GM18873 (cell line): ENCODE results near the gene ENKUR.
A peak's percentile ranks its signal among the peaks of the same experiment; 100 is the strongest.

Experiments used
- ATAC-seq: cut with Tn5 transposase; IDR thresholded peaks from one replicate; pipeline ENCODE4 v1.9.1; 2021; ENCODE audit warnings: mild to moderate bottlenecking, moderate library complexity, moderate number of reproducible peaks; ENCODE audit not compliant: unreplicated experiment, low FRiP score

ENKUR gene

DNA sequence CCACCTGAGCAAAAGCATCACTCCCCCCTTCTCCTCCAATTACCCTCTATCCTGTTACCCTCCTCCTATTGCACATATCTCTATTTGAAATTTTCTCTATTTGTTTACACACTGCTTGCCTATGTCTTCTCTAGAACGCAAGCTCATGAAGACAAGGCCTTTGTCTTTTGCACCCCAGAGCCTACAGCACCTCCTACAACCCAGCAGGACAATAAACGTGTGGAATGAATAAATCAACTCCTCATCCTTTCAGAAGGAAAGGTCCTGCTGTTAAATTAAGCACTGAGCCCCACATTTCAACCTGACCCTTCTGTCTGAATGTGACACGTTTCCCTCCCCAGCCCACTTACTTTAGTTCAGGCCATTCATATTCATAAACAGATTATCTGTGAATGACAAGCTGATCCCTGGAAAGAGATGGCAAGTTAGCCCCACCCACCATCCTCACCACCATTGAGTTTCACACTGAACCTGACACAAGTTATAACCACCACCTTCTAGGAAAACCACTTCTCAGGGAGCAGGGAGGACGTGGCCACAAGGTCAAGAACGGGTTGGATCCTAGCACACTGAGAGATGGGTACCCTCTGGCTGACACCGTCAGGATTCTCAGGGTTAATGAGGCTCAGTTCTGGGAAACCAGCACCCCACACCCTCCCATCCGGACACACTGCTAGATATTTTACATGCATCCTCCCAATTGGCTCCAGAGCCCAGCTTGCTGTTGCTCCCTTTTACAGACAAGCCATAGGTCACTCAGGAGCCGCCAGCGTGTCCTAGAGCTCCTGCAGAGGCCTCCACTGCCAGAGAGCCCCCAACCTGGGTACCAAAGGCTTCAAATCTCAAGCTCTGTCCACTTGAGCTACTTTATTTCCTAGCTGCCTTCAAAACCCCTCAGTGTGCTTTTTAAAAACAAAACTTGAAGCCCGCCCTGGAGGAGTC lies 64.5 kb downstream of the ENKUR start:
- ATAC-seq: no peak

DNA sequence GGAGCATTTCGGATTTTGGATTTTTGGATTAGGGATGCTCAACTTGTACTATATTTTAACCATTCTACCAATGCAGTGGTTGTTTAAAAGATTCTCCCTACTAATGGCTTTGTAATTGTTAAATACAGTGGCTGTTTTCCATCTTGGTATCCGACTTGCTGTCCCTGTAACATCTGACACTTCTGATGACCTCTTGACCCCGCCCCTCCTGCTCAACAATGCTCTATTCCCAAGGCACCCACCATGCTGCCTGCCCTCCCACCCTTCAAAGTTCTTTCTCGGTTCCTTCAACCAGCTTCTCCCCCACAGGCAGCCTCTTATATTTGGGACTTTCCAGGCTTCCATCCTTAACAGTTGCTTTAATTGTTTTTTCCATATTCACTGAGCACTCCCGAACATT lies 65.5 kb downstream of the ENKUR start:
- no peak for ATAC-seq

- no peak for ATAC-seq
Measured at GRCh38 chr10:24949616-24950015, 66.3 kb downstream of the ENKUR start.

DNA sequence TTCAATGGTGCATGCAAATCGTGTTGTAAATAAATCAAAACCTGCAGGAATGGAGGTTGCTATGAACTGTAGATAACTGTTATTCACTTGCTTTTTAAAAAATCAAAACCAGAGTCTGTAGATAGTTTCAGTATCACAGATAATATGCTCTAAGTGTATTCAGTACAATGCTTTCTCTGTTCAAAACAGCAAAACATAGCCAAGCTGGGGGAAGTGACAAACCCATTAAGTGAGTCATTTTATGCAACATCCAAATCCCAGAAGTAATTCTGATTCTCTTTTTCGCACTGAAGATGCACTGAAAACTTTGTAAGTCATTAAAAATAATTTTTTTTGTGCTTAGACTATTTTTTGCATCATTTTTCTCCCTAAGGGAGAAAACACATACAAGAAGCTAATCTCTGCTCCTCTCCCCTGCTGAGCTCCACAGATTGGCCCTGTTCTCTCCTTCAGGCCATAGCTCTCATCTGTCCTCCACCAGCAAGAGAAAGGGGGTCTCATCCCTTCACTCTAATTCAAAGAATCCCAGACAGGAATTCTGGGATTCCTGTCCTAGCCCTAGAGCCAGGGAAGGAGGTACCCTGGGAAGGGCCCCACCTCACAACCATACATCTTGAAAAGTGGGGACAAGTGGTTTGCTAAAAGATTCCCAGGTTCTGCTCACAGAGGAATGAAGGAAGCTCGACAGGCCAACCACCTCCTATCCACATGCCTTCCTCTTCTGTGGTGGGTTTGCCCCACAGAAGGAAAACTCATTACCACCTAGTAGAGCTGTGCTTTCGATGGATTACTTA lies 68.5 kb downstream of the ENKUR start:
- ATAC-seq: peak; percentile 51

DNA sequence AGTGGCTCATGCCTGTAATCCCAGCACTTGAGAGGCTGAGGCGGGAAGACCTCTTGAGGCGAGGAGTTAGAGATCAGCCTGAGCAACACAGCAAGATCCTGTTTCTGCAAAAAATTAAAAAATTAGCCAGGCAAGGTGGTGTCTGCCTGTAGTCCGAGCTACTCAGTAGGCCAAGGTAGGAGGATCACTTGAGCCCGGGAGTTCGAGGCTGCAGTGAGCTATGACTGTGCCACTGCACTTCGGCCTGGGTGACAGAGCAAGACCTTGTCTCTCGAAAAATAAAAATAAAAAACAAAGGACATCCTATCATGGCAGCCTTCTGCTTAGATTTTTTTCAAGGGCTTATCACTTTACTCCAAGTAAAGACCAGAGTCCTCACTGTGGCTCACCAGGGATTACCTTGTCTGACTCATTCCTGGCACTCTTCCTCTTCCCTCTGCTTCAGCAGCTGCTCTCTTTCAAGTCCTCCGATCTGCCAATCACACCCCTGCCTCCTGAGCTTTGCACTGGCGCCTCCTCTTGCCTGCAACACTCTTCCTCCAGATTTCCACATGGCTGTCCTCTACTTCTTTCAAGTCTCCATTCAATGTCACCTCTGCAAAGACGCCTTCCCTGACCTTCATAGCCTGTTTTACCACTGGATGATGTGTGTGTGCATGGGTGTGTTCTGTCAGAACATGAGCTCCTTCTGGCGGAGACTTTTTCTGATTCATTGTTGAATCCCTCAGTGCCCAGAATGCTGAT lies 71.3 kb downstream of the ENKUR start:
- no peak for ATAC-seq

- no peak for ATAC-seq
Measured at GRCh38 chr10:24938525-24938924, 77.4 kb downstream of the ENKUR start.

GRCh38 chr10:24938076-24938475 lies 77.9 kb downstream of the ENKUR start:
- no peak for ATAC-seq

- no peak for ATAC-seq
Measured at GRCh38 chr10:24935504-24936292, 80.3 kb downstream of the ENKUR start.
